Spleen (tissue), 7 donors: ENCODE measurements around the gene DCST1.

Experiments used
- CTCF ChIP-seq, 11 experiments: fragments of 200-600 bp in 7 of 11; fragments of 450-650 bp in 4 of 11; sonication (generic) in 4 of 11; IDR thresholded peaks in 8 of 11; conservative IDR thresholded peaks in 3 of 11; 1 replicate in 7 of 11; 2 replicates in 4 of 11; pipeline versions ENCODE4 v1.4.0 to v1.8.0; 2016 to 2021; ENCODE audit warnings: antibody characterized with exemption in 11 of 11, inconsistent platforms in 4 of 11, mild to moderate bottlenecking in 1 of 11
- POLR2A ChIP-seq, 3 donors: fragments of 450-650 bp; IDR thresholded peaks; one replicate each; pipeline ENCODE4 v1.5.1; 2017; ENCODE audit warnings: antibody characterized with exemption in 3 of 3, mild to moderate bottlenecking in 1 of 3
- POLR2AphosphoS5 ChIP-seq, 3 donors: sonication (generic); formaldehyde crosslinking; IDR thresholded peaks; one replicate each; pipeline ENCODE4 v1.5.1; 2017; ENCODE audit warnings: antibody characterized with exemption in 3 of 3
- donor health status: DM: no; HTN: no; CAD: no; lungs with moderate emphysema.
- donor health status: DM: no; HTN: no; CAD: no.
- donor health status: DM: no; HTN: no; CAD: no.

DNA sequence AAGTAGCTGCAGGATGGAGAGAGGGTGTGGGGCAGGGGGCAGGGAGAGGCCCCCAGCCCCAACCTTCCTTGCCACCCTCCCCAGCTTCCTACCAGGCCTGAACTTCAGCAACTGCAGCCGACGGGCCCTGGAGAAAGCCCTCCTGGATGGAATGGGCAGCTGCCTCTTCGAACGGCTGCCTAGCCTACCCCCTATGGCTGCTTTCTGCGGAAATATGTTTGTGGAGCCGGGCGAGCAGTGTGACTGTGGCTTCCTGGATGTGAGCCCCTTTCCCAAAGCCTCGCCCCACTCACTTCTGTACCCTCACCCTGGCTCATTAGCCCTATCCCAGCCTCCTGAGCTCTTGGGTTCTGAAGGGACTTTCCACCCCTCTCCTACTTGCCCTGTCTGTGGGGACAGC, 23.5 kb downstream of the DCST1 start:
- TF ChIP-seq CTCF (IDR thresholded peaks at IDR 0.05 in 8 of 11, conservative IDR thresholded peaks at IDR 0.05 in 3 of 11) (no peak), POLR2AphosphoS5 (IDR thresholded peaks at IDR 0.05) (no peak), POLR2A (IDR thresholded peaks at IDR 0.05) (no peak)
